Heart right ventricle (tissue), 16 donors: ENCODE measurements around the gene CCNI. TPM values are rescaled to one million over a fixed set of nuclear protein-coding genes. Genes with fewer than 3 reads are reported as not detected.

Experiments used
- ATAC-seq, 8 donors: fragments of 200-7000 bp; cut with Tn5 transposase; one replicate each; pipeline ENCODE4 v1.9.1; 2020; ENCODE audit warnings: mild to moderate bottlenecking in 8 of 8, moderate library complexity in 8 of 8, moderate number of reproducible peaks in 1 of 8
- DNase-seq, 2 donors: peaks; one replicate each; pipeline ENCODE4 v3.0.0-alpha.2; 2020
- H3K27ac ChIP-seq, 10 donors: fragments of 200-600 bp; sonication (generic) in 2 of 10; one replicate each; pipeline versions ENCODE4 v1.5.0 to v1.8.0; 2020 to 2022; ENCODE audit warnings: mild to moderate bottlenecking in 3 of 10
- H3K27me3 ChIP-seq, 7 donors: fragments of 200-600 bp; one replicate each; pipeline ENCODE4 v1.8.0; 2021 to 2022; ENCODE audit warnings: mild to moderate bottlenecking in 2 of 7
- H3K36me3 ChIP-seq, 9 donors: fragments of 200-600 bp; sonication (generic) in 1 of 9; one replicate each; pipeline versions ENCODE4 v1.5.0 to v1.8.0; 2020 to 2022; ENCODE audit warnings: mild to moderate bottlenecking in 2 of 9
- H3K4me1 ChIP-seq, 9 donors: fragments of 200-600 bp; sonication (generic) in 1 of 9; one replicate each; pipeline versions ENCODE4 v1.5.0 to v1.8.0; 2020 to 2022; ENCODE audit warnings: mild to moderate bottlenecking in 4 of 9
- H3K4me3 ChIP-seq, 10 donors: fragments of 200-600 bp; sonication (generic) in 2 of 10; one replicate each; pipeline versions ENCODE4 v1.5.0 to v1.8.0; 2020 to 2022; ENCODE audit warnings: mild to moderate bottlenecking in 7 of 10, moderate library complexity in 2 of 10
- H3K9me3 ChIP-seq, 11 donors: fragments of 200-600 bp in 10 of 11; sonication (generic) in 2 of 11; one replicate each; pipeline versions ENCODE4 v1.5.0 to v1.8.0; 2013 to 2022; ENCODE audit warnings: mild to moderate bottlenecking in 2 of 11, control low read depth in 1 of 11, moderate library complexity in 1 of 11
- CTCF ChIP-seq, 9 donors: fragments of 200-600 bp; sonication (generic) in 2 of 9; IDR thresholded peaks; one replicate each; pipeline versions ENCODE4 v1.5.0 to v1.8.0; 2021 to 2022; ENCODE audit warnings: antibody characterized with exemption in 9 of 9, mild to moderate bottlenecking in 5 of 9, moderate library complexity in 1 of 9
- WGBS, 2 donors: extraction: QIAGEN DNeasy Blood & Tissue Kit; methylation state at CpG; one replicate each; pipeline ENCODE4 v1.1.7; 2013; ENCODE audit warnings: inconsistent platforms in 1 of 2; 5-methylcytosine and 5-hydroxymethylcytosine counted together
- intact Hi-C, 10 donors: fragments of 100-400 bp; cut with DNase I; formaldehyde crosslinking; loops; one replicate each; pipeline versions ENCODE4 v1.11.1 to v1.14.2; 2022
- polyA plus RNA-seq, 2 donors: library from polyadenylated mRNA; stranded (reverse); fragments of 200-250 nt; gene quantifications; one replicate each; pipeline ENCODE4 v1.2.3, GENCODE V29; 2013
- total RNA-seq, 10 donors: library from RNA; stranded (reverse); fragmentation: NEBNext Ultra II Directional in 3 of 10; extraction: Animal tissue kit (Norgen Biotek cat#: 25700) in 3 of 10; gene quantifications; one replicate each; pipeline versions ENCODE4 v1.2.1 to v1.2.4, GENCODE V29; 2021 to 2023
- donor health status: Arrhythmogenic right ventricular cardiomyopathy.
- donor health status: ischemic (EF 13 %, LVEDD 7.1; RV severe dilation, severe dysfunction).
- donor health status: healthy with polysubstance abuse.
- donor health status: DM: no; HTN: yes; CAD: no.
- donor health status: DM: no; HTN: no; CAD: no.
- donor health status: ischemic (EF 25% LVEDD 6.9; RV normal size, moderate dysfunction).
- donor health status: ischemic (EF 25% LVEDD 5.7; RV mildly dilated, moderate dysfunction).
- donor health status: healthy.
- donor health status: DM: yes; HTN: yes; CAD: no.
- donor health status: Ischemic cardiomyopathy.
- donor health status: ischemic (EF 35%, LVEDD 5.7; RV mildly dilated, moderate dysfunction).
- donor health status: nonischemic (EF 11% LVEDD 7.7; RV severe dilation, severe dysfunction).
- donor health status: DM: yes; HTN: yes; CAD: no.
- donor health status: PGD.
- donor health status: ischemic (EF 29% LVEDD 5.4; RV normal size, mild dysfunction).
- donor health status: nonischemic (EF 23%, LVEDD 6.1; RV moderate dilation, normal function).

The CCNI gene
- total and polyA plus RNA-seq, 12 donors: 30.8 to 354 (median 298) TPM

DNA sequence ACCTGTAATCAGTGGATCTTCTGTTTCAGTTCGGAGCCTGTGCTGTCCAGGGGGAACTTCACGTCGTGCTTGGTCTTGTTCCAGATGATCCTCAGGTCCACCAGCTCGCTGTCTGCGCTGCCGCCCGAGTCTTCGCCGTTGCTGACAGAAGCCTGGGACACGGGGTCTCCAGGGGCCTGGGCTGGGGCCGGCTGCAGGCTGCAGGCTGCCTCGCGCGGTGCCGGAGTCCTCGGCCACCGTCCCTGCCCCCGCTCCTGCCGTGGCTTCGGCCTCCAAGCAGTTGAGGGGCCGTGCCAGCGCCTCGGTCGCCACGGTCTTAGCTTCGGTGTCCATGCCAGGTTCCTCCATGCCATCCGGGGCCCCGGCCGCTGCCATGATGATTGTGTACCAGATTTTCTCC lies 37.3 kb upstream of the CCNI start:
- ATAC-seq (no peak), DNase-seq (no peak)
- no peak overlapping the region for H3K4me3 ChIP-seq
- no peaks in the 10 kb centered on the region for H3K9me3 ChIP-seq
- 94% methylated on average over 29 of the region's 29 CpGs for WGBS, 2 donors
- TF ChIP-seq CTCF (IDR thresholded peaks at IDR 0.05): no peak
- H3K4me1 ChIP-seq: no peaks in the 10 kb centered on the region
- intact Hi-C loops: no loop called here
- H3K36me3 ChIP-seq: no peaks in the 10 kb centered on the region
- no peak overlapping the region for H3K27ac ChIP-seq
- H3K27me3 ChIP-seq: peaks cover 0 to 3% (median 0%) of the 10 kb centered on the region in 7 donors

GRCh38 chr4:77110730-77111129 lies 34.9 kb upstream of the CCNI start:
- peaks cover 0 to 3% (median 0%) of the 10 kb centered on the region in 7 donors for H3K27me3 ChIP-seq
- no peak for ATAC-seq
- intact Hi-C loops: no loop called here
- no peaks in the 10 kb centered on the region for H3K9me3 ChIP-seq
- peaks cover 0 to under 1% (median 0%) of the 10 kb centered on the region in 9 donors for H3K4me1 ChIP-seq
- no peak overlapping the region for H3K27ac ChIP-seq
- no peak for TF ChIP-seq CTCF (IDR thresholded peaks at IDR 0.05)
- no peaks in the 10 kb centered on the region for H3K36me3 ChIP-seq
- no peak overlapping the region for H3K4me3 ChIP-seq
- 100% methylated on average over 1 of the region's 1 CpG for WGBS, 2 donors
- DNase-seq: no peak

DNA sequence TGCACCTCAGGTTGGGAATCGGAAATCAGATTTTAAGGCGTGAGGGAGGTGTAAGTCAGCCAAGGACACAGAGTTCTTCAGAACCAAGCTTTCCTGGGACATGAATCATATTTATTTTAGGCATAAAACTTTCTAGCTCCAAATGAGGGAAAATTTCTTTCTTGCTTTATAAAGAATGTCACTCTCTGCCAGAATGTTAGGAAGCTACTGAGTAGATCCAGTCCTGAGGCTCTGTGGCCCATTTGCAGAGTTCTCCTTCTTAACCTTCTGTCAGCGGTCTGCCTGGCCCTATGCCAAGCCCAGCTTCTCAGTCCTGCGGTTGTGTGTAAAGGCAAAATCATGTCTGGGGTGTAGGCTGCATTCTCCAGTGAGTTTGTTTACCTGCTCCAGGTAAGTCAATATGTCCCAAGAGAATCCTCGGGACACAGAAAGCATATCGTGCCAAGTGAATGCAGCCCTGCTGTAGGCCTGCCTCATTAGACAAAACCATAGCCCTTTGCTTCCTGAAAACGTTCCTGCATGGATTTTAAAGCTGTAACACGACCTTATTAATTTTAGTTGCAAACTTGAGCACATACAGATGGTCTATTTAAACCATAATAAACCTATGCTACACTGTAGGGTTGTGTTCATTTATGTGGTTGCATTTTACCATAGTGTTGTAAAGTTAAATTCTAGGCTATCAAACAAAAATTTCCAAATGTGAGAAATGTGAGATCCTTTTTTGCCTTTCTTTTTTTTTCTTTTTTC lies 29.2 kb upstream of the CCNI start:
- intact Hi-C loops: no loop called here
- H3K4me3 ChIP-seq: peak overlapping the region in 2 of 10 donors; percentile 5 to 27
- peak overlapping the region in 2 of 10 donors; percentile 2 to 36 for H3K27ac ChIP-seq
- H3K9me3 ChIP-seq: no peaks in the 10 kb centered on the region
- TF ChIP-seq CTCF (IDR thresholded peaks at IDR 0.05): no peak
- WGBS, 2 donors: 23 to 33% methylated on average over 8 of the region's 8 CpGs
- no peaks in the 10 kb centered on the region for H3K36me3 ChIP-seq
- ATAC-seq: peak in 7 of 8 donors; percentile 50 to 79 (median 65)
- H3K4me1 ChIP-seq: peaks cover 0 to 34% (median 18%) of the 10 kb centered on the region in 9 donors
- peaks cover 0 to 3% (median 0%) of the 10 kb centered on the region in 7 donors for H3K27me3 ChIP-seq
- peak; percentile 59 to 68 for DNase-seq

- Histone ChIP-seq H3K4me1 (peaks cover 0 to 40% (median 18%) of the 10 kb centered on the region in 9 donors), H3K36me3 (no peaks in the 10 kb centered on the region), H3K4me3 (no peak overlapping the region), H3K27ac (peak overlapping the region in 2 of 10 donors; percentile 2 to 36), H3K27me3 (peaks cover 0 to 3% (median 0%) of the 10 kb centered on the region in 7 donors), H3K9me3 (no peaks in the 10 kb centered on the region)
- TF ChIP-seq CTCF (IDR thresholded peaks at IDR 0.05): no peak
- DNase-seq (no peak), ATAC-seq (no peak)
- intact Hi-C loops: no loop called here
- 92 to 100% methylated on average over 1 of the region's 1 CpG for WGBS, 2 donors
Measured at GRCh38 chr4:77104388-77104787, 28.6 kb upstream of the CCNI start.
